CD4-positive, alpha-beta T cell treated with Interleukin-2 at 100 ng/mL for 4 hours (primary cell): ENCODE measurements around the gene POLG.
"Not testable (repeated sequence)": the region's sequence is repeated elsewhere in the genome, so short reads cannot be mapped to it uniquely, and the experiment has no call there.

ENCODE experiments used
- DNase-seq: peaks from one replicate; pipeline ENCODE4 v3.0.0-alpha.2; 2020; ENCODE audit warnings: low spot score

The POLG gene

GRCh38 chr15:89278307-89278706, 56.3 kb downstream of the POLG start:
- no peak for DNase-seq

DNA sequence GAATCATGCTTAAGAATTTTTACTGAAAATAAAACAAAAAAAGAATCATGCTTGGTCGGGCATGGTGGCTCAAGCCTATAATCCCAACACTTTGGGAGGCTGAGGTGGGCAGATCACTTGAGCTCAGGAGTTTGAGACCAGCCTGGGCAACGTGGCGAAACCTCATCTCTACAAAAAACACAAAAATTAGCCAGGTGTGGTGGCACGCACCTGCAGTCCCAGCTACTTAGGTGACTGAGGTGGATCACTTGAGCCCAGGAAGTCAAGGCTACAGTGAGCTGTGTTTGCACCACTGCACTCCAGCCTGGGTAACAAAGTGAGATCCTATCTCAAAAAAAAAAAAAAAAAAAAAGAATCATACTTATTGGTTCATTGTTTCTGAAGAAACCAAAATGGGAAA, 57.3 kb downstream of the POLG start:
- not testable (repeated sequence) for DNase-seq
